CD8-positive, alpha-beta memory T cell (primary cell): ENCODE results near the gene SLC15A2. TPM values are rescaled to one million over a fixed set of nuclear protein-coding genes. Genes with fewer than 3 reads are reported as not detected.

ENCODE experiments used
- CTCF ChIA-PET: fragments of 350-600 bp; sonication (Branson Sonifier 250); formaldehyde crosslinking; loops from one replicate; lab custom pipeline; 2021; ENCODE audit warnings: antibody characterized with exemption; lab: Charles Lee
- POLR2A ChIA-PET: fragments of 350-600 bp; sonication (Branson Sonifier 250); formaldehyde crosslinking; loops from one replicate; lab custom pipeline; 2021; ENCODE audit warnings: antibody characterized with exemption; lab: Charles Lee
- DNase-seq, 5 donors: peaks; one replicate each; pipeline versions ENCODE4 v3.0.0 to v3.0.0-alpha.2; 2020 to 2022; ENCODE audit warnings: mixed read lengths in 1 of 5
- H3K27ac ChIP-seq: one replicate; pipeline ENCODE4 v1.7.0; 2013; ENCODE audit warnings: low read depth, mild to moderate bottlenecking, low read length, moderate library complexity
- H3K27me3 ChIP-seq: 2 replicates; pipeline ENCODE4 v1.7.0; 2013; ENCODE audit warnings: low read length, mild to moderate bottlenecking; ENCODE audit not compliant: insufficient read depth, poor library complexity, severe bottlenecking
- H3K36me3 ChIP-seq: 2 replicates; pipeline ENCODE4 v1.7.0; 2013; ENCODE audit warnings: mild to moderate bottlenecking, low read length, moderate library complexity; ENCODE audit not compliant: insufficient read depth
- H3K4me1 ChIP-seq: 2 replicates; pipeline ENCODE4 v1.7.0; 2013; ENCODE audit warnings: mild to moderate bottlenecking, low read length, moderate library complexity; ENCODE audit not compliant: insufficient read depth
- H3K4me3 ChIP-seq: 2 replicates; pipeline ENCODE4 v1.7.0; 2013; ENCODE audit warnings: mild to moderate bottlenecking, low read length
- H3K9me3 ChIP-seq: 2 replicates; pipeline ENCODE4 v1.7.0; 2013; ENCODE audit warnings: mild to moderate bottlenecking, low read length
- H3K27ac Mint-ChIP-seq, 8 donors: one replicate each; pipeline ENCODE4 v1.8.0; 2020 to 2021; ENCODE audit warnings: mixed read lengths in 8 of 8, mild to moderate bottlenecking in 6 of 8, inconsistent platforms in 3 of 8, moderate library complexity in 3 of 8
- H3K27me3 Mint-ChIP-seq, 2 donors: one replicate each; pipeline ENCODE4 v1.8.0; 2020 to 2021; ENCODE audit warnings: mixed read lengths in 2 of 2, mild to moderate bottlenecking in 1 of 2, moderate library complexity in 1 of 2
- H3K36me3 Mint-ChIP-seq, 3 donors: one replicate each; pipeline ENCODE4 v1.8.0; 2020 to 2021; ENCODE audit warnings: mixed read lengths in 3 of 3, inconsistent platforms in 1 of 3, mild to moderate bottlenecking in 1 of 3
- H3K4me1 Mint-ChIP-seq, 3 donors: one replicate each; pipeline ENCODE4 v1.8.0; 2020 to 2021; ENCODE audit warnings: mixed read lengths in 3 of 3, inconsistent platforms in 1 of 3, mild to moderate bottlenecking in 1 of 3
- H3K4me3 Mint-ChIP-seq, 7 donors: one replicate each; pipeline ENCODE4 v1.8.0; 2020 to 2021; ENCODE audit warnings: mixed read lengths in 7 of 7, mild to moderate bottlenecking in 6 of 7, moderate library complexity in 4 of 7, inconsistent platforms in 2 of 7
- H3K9me3 Mint-ChIP-seq, 5 donors: one replicate each; pipeline ENCODE4 v1.8.0; 2020 to 2022; ENCODE audit warnings: mixed read lengths in 5 of 5, mild to moderate bottlenecking in 3 of 5, moderate library complexity in 2 of 5, inconsistent platforms in 1 of 5
- polyA plus RNA-seq: library from polyadenylated mRNA; unstranded; fragments of 300-500 nt; fragmentation: Illumina TruSeq; gene quantifications from one replicate; pipeline ENCODE4 v1.2.3, GENCODE V29; 2021
- total RNA-seq, 2 experiments: library from RNA; stranded (reverse); gene quantifications; one replicate each; pipeline ENCODE4 v1.2.3, GENCODE V29; 2021

The SLC15A2 gene
- total and polyA plus RNA-seq, 3 experiments from 2014 or later = 0.15 to 0.91 (median 0.88) TPM

DNA sequence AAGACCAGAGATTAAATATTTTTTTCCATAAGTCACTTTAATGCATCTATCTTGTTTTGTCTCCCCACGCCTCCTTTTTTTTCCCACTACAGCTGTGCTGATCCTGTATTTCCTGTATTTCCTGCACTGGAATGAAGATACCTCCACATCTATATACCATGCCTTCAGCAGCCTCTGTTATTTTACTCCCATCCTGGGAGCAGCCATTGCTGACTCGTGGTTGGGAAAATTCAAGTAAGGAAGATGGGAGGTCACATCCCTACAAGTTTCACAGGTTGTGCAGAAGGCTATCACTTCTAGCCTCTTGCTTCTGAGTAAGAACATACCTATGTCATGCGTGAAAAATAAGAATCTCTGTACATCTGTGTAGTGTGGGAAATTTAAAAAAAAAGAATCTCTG is 3.1 kb downstream of the SLC15A2 start:
- Histone ChIP-seq H3K9me3 (no peaks in the 10 kb centered on the region), H3K27ac (no peak overlapping the region), H3K27me3 (no peaks in the 10 kb centered on the region), H3K4me1 (no peaks in the 10 kb centered on the region), H3K4me3 (no peak overlapping the region), H3K36me3 (no peaks in the 10 kb centered on the region)
- ChIA-PET CTCF (no interaction called here), POLR2A (no interaction called here)
- DNase-seq = no peak
- H3K27me3 Mint-ChIP-seq = peaks cover 0 to 2% of the 10 kb centered on the region in 2 donors
- H3K4me3 Mint-ChIP-seq = no peak overlapping the region
- H3K9me3 Mint-ChIP-seq = no peaks in the 10 kb centered on the region
- peaks cover 1 to 4% (median 3%) of the 10 kb centered on the region in 3 donors for H3K36me3 Mint-ChIP-seq
- no peak overlapping the region for H3K27ac Mint-ChIP-seq
- H3K4me1 Mint-ChIP-seq = no peaks in the 10 kb centered on the region

DNA sequence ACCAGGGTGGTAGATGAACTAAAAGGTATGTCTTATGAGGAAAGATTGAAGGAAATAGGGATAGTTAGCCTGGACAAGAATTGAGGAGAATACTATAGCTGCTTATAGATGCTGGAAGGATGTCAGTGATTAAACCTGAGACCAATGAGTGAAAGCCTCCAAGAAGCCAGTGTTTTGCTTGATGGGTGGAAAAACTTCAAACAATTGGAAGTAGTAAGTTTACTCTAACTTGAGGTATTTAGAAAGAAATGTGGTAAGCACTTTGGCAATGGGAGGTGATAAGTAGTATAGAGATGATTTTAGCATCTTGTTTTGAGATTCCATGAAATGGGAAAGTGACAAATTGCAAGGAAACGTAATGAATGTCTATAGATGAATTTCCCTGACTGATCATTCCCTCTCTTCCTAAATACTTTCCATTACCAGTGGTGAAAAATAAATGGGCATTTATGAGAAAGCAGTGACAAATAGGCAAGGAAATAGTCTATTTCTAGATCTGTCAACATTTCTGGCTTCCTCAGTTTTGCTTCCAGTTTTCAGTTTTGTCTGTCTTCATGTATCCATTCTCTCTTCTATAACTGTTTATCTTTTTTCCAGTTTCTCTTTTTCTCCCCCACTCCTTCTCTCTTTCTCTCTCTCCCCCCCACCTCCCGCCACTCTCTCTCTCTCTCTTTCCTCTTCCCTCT is 19.2 kb downstream of the SLC15A2 start:
- CTCF ChIA-PET = no interaction called here
- peaks cover 6 to 23% (median 8%) of the 10 kb centered on the region in 3 donors for H3K36me3 Mint-ChIP-seq
- no peaks in the 10 kb centered on the region for H3K9me3 ChIP-seq
- no peaks in the 10 kb centered on the region for H3K27me3 ChIP-seq
- H3K4me1 Mint-ChIP-seq = no peaks in the 10 kb centered on the region
- no peak overlapping the region for H3K4me3 ChIP-seq
- H3K4me1 ChIP-seq = no peaks in the 10 kb centered on the region
- POLR2A ChIA-PET = no interaction called here
- H3K9me3 Mint-ChIP-seq = peaks cover 0 to 5% (median 0%) of the 10 kb centered on the region in 5 donors
- DNase-seq = no peak
- H3K4me3 Mint-ChIP-seq = no peak overlapping the region
- H3K27me3 Mint-ChIP-seq = no peaks in the 10 kb centered on the region
- H3K27ac Mint-ChIP-seq = peak overlapping the region in 1 of 8 donors; percentile 47
- no peak overlapping the region for H3K27ac ChIP-seq
- H3K36me3 ChIP-seq = no peaks in the 10 kb centered on the region

DNA sequence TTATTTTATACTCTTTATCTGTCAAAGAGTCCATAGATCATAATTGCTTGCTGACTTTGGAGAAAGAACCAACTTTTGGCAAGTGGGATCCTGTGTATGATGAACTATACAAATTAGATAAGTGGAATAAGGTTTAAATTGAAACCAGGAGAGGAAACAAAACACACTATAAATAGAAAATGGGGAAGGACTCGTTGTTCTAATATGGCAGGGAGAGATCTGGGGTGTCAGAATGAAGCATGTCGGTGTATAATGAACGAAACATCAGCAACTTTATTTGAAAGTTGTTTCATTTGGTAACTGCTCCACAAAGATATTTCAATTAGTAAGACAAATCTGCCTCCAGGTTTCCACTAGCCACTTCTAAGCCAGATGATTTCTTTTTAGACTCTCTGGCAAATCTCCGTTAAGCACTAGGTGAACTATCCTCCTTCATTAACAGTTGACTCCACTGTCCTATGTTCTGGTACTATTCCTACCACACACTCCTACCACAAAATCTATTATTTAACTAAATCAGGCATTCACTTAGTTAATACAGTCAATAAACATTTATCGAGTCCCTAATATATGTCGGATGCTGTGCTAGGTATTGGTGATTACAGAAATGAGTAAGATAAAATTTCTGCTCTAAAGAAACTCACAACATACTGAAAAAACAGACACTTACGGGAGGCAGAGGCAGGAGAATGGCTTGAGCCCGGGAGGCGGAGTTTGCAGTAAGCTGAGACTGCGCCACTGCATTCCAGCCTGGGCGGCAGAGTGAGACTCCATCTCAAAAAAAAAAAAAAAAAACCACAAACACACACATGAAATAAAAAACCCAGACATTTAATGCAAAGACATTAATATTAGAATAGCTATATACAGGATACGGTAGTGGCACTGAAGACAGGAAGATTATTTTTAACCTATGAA is 20.1 kb downstream of the SLC15A2 start:
- Histone ChIP-seq H3K9me3 (no peaks in the 10 kb centered on the region), H3K4me3 (no peak overlapping the region), H3K36me3 (no peaks in the 10 kb centered on the region), H3K4me1 (no peaks in the 10 kb centered on the region), H3K27ac (no peak overlapping the region), H3K27me3 (no peaks in the 10 kb centered on the region)
- no peak for DNase-seq
- no peaks in the 10 kb centered on the region for H3K27me3 Mint-ChIP-seq
- ChIA-PET POLR2A (interaction anchor here (0.7 kb wide), 1 partner anchor 18 kb away, joined by 4 read pairs; no protein-coding TSS in a partner anchor), CTCF (no interaction called here)
- H3K4me3 Mint-ChIP-seq = no peak overlapping the region
- H3K4me1 Mint-ChIP-seq = no peaks in the 10 kb centered on the region
- H3K27ac Mint-ChIP-seq = no peak overlapping the region
- peaks cover 3 to 17% (median 3%) of the 10 kb centered on the region in 3 donors for H3K36me3 Mint-ChIP-seq
- peaks cover 0 to 3% (median 0%) of the 10 kb centered on the region in 5 donors for H3K9me3 Mint-ChIP-seq

DNA sequence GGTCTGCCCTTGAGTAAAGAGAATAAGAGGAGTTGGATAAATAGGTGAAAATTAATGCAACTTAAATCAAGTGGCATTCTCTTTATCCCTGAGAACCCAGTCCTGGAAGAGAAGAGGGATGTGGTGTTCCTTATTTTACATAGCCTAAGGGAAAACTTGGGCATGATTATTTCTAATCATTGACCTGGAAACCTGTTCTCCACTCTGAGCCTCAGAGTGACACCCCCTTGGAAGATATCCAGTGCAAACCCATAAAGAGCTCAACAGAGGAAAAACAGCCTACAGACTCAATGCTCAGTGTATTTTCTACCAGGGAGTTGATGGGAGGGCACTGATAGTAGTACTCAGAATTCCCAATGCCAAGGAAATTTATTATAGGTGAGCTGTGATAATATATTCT is 22.0 kb downstream of the SLC15A2 start:
- Histone ChIP-seq H3K4me1 (no peaks in the 10 kb centered on the region), H3K9me3 (no peaks in the 10 kb centered on the region), H3K27ac (no peak overlapping the region), H3K4me3 (no peak overlapping the region), H3K36me3 (no peaks in the 10 kb centered on the region), H3K27me3 (no peaks in the 10 kb centered on the region)
- no peak overlapping the region for H3K27ac Mint-ChIP-seq
- no peak overlapping the region for H3K4me3 Mint-ChIP-seq
- no peaks in the 10 kb centered on the region for H3K4me1 Mint-ChIP-seq
- ChIA-PET POLR2A (no interaction called here), CTCF (no interaction called here)
- no peaks in the 10 kb centered on the region for H3K27me3 Mint-ChIP-seq
- DNase-seq = no peak
- H3K36me3 Mint-ChIP-seq = peaks cover 0 to 5% (median 1%) of the 10 kb centered on the region in 3 donors
- H3K9me3 Mint-ChIP-seq = no peaks in the 10 kb centered on the region

DNA sequence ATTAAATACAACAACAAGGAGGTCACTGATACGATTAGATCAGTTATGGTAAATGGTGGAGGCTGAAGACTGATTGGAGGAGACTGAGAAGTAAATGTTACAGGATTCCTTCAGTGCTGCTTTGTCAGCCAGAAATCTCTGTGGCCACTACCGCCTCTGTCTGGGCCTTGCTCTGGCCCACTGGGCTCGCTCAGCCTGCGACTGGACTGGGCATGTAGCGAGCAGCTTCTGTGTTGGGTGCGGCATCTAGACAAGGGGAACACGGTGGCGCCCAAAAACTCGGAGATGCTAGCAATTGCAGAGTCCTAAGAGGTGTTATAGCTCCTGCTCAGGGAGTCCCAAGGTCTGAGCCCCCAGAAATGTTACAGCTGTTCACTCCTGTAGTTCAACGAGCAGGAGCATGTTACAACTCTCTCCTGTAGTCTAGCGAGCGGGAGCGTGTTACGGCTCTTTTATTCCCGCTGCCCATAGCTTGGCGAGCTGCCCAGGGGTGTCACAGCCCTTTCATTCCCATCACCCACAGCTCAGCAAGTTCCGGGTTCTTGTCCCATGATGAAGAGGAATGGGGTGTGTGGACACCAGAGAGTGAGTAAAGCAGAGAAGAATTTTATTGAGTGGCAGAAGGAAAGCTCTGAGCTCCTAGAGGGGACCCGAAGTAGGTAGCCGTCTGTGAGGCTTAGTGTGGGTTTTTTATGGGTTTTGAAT is 24.7 kb downstream of the SLC15A2 start:
- H3K4me1 Mint-ChIP-seq = no peaks in the 10 kb centered on the region
- Histone ChIP-seq H3K9me3 (no peaks in the 10 kb centered on the region), H3K27ac (no peak overlapping the region), H3K36me3 (no peaks in the 10 kb centered on the region), H3K27me3 (no peaks in the 10 kb centered on the region), H3K4me1 (no peaks in the 10 kb centered on the region), H3K4me3 (no peak overlapping the region)
- peaks cover 0 to 3% (median 2%) of the 10 kb centered on the region in 3 donors for H3K36me3 Mint-ChIP-seq
- DNase-seq = no peak
- ChIA-PET POLR2A (no interaction called here), CTCF (no interaction called here)
- H3K4me3 Mint-ChIP-seq = no peak overlapping the region
- no peaks in the 10 kb centered on the region for H3K27me3 Mint-ChIP-seq
- H3K9me3 Mint-ChIP-seq = no peaks in the 10 kb centered on the region
- H3K27ac Mint-ChIP-seq = peak overlapping the region in 1 of 8 donors; percentile 26

DNA sequence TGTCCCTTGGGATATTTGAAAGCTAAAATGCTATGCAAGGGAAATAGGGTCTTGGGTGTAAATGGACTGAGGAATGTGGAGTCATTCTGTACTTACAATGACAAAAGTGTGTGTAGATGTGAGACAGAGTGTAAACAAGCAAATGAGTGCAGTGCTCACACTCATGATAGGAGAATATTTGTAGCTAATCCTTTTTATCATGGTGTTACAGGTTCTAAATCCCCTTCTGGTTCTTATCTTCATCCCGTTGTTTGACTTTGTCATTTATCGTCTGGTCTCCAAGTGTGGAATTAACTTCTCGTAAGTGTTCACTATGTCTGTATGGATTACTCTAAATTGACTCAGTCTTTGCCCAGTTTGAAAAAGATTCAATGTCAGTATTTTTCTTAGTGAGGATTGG is 30.5 kb downstream of the SLC15A2 start:
- CTCF ChIA-PET = no interaction called here
- H3K36me3 ChIP-seq = no peaks in the 10 kb centered on the region

DNA sequence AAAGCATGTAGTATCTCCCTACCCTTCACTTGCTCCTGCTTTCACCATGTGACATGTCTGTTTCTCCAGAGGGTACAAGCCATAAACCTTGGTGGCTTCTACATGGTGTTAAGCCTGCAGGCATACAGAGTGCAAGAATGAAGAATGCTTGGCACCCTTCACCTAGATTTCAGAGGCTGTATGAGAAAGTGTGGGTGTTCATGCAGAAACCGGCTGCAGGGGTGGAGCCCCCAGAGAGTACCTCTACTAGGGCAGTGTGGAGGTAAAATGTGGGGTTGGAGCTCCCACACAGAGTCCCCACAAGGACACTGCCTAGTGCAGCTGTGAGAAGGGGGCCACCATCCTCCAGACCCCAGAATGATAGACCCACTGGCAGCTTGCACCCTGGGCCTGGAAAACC is 32.2 kb downstream of the SLC15A2 start:
- Histone ChIP-seq H3K9me3 (no peaks in the 10 kb centered on the region), H3K4me3 (no peak overlapping the region), H3K27me3 (no peaks in the 10 kb centered on the region), H3K4me1 (no peaks in the 10 kb centered on the region), H3K27ac (no peak overlapping the region), H3K36me3 (no peaks in the 10 kb centered on the region)
- no peak for DNase-seq
- ChIA-PET POLR2A (no interaction called here), CTCF (no interaction called here)
- Mint-ChIP-seq H3K27ac (no peak overlapping the region), H3K9me3 (no peaks in the 10 kb centered on the region), H3K36me3 (peaks cover 6 to 9% (median 8%) of the 10 kb centered on the region in 3 donors), H3K4me3 (no peak overlapping the region), H3K4me1 (no peaks in the 10 kb centered on the region), H3K27me3 (no peaks in the 10 kb centered on the region)

More for the DNA sequence above, 30.5 kb downstream of the SLC15A2 start:
- DNase-seq = no peak
- Histone ChIP-seq H3K4me1 (no peaks in the 10 kb centered on the region), H3K27ac (no peak overlapping the region), H3K27me3 (no peaks in the 10 kb centered on the region), H3K4me3 (no peak overlapping the region), H3K9me3 (no peaks in the 10 kb centered on the region)
- peaks cover 3 to 8% (median 4%) of the 10 kb centered on the region in 3 donors for H3K36me3 Mint-ChIP-seq
- no peaks in the 10 kb centered on the region for H3K9me3 Mint-ChIP-seq
- POLR2A ChIA-PET = no interaction called here
- no peak overlapping the region for H3K4me3 Mint-ChIP-seq
- H3K4me1 Mint-ChIP-seq = no peaks in the 10 kb centered on the region
- no peaks in the 10 kb centered on the region for H3K27me3 Mint-ChIP-seq
- H3K27ac Mint-ChIP-seq = no peak overlapping the region
